GM12878 (cell line): ENCODE results near the gene MAPK9. TPM values are rescaled to one million over a fixed set of nuclear protein-coding genes. Genes with fewer than 3 reads are reported as not detected.

Experiments
- ATAC-seq: fragments of 200-7000 bp; cut with Tn5 transposase; 3 replicates; pipeline ENCODE4 v1.9.1; 2020; ENCODE audit warnings: mild to moderate bottlenecking, moderate library complexity
- BruUV-seq: library from RNA; stranded (reverse); fragments of 400-500 nt; replicated peaks from 2 replicates; lab custom pipeline; 2021; lab: Mats Ljungman, UMichigan
- CTCF ChIA-PET: fragments of 300-600 bp; sonication (Branson Sonifier 250); formaldehyde crosslinking; extraction: SDS; loops from one replicate; lab custom pipeline; 2021; ENCODE audit warnings: inconsistent platforms; lab: Yijun Ruan, JAX
- POLR2A ChIA-PET: fragments of 350-600 bp; formaldehyde crosslinking; extraction: SDS; loops from one replicate; lab custom pipeline; 2021; ENCODE audit warnings: inconsistent platforms; lab: Charles Lee
- RAD21 ChIA-PET: fragments of 300-600 bp; sonication (Branson Sonifier 250); formaldehyde crosslinking; loops from one replicate; lab custom pipeline; 2023; ENCODE audit warnings: antibody characterized with exemption; ENCODE audit not compliant: unreplicated experiment; lab: Charles Lee
- SMC1A ChIA-PET: fragments of 300-600 bp; sonication (Branson Sonifier 250); formaldehyde crosslinking; loops from one replicate; lab custom pipeline; 2023; ENCODE audit not compliant: unreplicated experiment, uncharacterized antibody; lab: Charles Lee
- DNase-seq: peaks from one replicate; pipeline ENCODE4 v3.0.0-alpha.2; 2011; ENCODE audit warnings: low read depth, low spot score
- FAIRE-seq: peaks from 3 replicates; lab custom pipeline; 2011; peaks lifted over from hg19 to GRCh38; lab: Jason Lieb, UNC
- H2AFZ ChIP-seq: 2 replicates; pipeline ENCODE4 v1.6.0; 2011; ENCODE audit warnings: low read depth, low read length, control low read depth; ENCODE audit not compliant: control insufficient read depth
- H3K27ac ChIP-seq: 2 replicates; pipeline ENCODE4 v1.5.1; 2011; ENCODE audit warnings: control low read depth; ENCODE audit not compliant: control insufficient read depth, insufficient read depth
- H3K27me3 ChIP-seq, 2 experiments: replicated peaks in 1 of 2; 2 replicates each; pipeline versions ENCODE4 v1.6.0 to v1.6.1; 2011; ENCODE audit warnings: low read length in 1 of 2; ENCODE audit not compliant: control insufficient read depth in 2 of 2, insufficient read depth in 2 of 2
- H3K36me3 ChIP-seq, 2 experiments: 2 replicates each; pipeline ENCODE4 v1.5.1; 2011; ENCODE audit warnings: low read length in 1 of 2; ENCODE audit not compliant: control insufficient read depth in 2 of 2, insufficient read depth in 2 of 2
- H3K4me1 ChIP-seq: 2 replicates; pipeline ENCODE4 v1.6.1; 2011; ENCODE audit warnings: mild to moderate bottlenecking, low read length, moderate library complexity, mixed read lengths; ENCODE audit not compliant: control insufficient read depth, insufficient read depth
- H3K4me2 ChIP-seq: 2 replicates; pipeline ENCODE4 v1.6.0; 2011; ENCODE audit warnings: control low read depth; ENCODE audit not compliant: control insufficient read depth, insufficient read depth
- H3K4me3 ChIP-seq: fragments of 200-600 bp; sonication (generic); 2 replicates; pipeline ENCODE4 v1.5.1; 2016
- H3K79me2 ChIP-seq: 2 replicates; pipeline ENCODE4 v1.6.0; 2011; ENCODE audit warnings: low read length; ENCODE audit not compliant: control insufficient read depth, insufficient read depth
- H3K9ac ChIP-seq: 2 replicates; pipeline ENCODE4 v1.8.0; 2011; ENCODE audit warnings: low read length, control low read depth, mixed read lengths; ENCODE audit not compliant: control insufficient read depth, insufficient read depth
- H3K9me3 ChIP-seq: replicated peaks from 3 replicates; pipeline ENCODE4 v1.5.1; 2011; ENCODE audit warnings: mild to moderate bottlenecking, low read length; ENCODE audit not compliant: control insufficient read depth, insufficient read depth
- H4K20me1 ChIP-seq: 2 replicates; pipeline ENCODE4 v1.6.0; 2011; ENCODE audit not compliant: control insufficient read depth, insufficient read depth
- ATF7 ChIP-seq: fragments of 450-650 bp; IDR thresholded peaks from 2 replicates; pipeline ENCODE4 v1.6.1; 2016; ENCODE audit warnings: low read depth, mild to moderate bottlenecking
- CHD2 ChIP-seq: IDR thresholded peaks from 2 replicates; pipeline ENCODE4 v1.6.1; 2011; ENCODE audit warnings: low read depth, low read length, improper control_type of control experiment, borderline replicate concordance
- CREM ChIP-seq: IDR thresholded peaks from 2 replicates; pipeline ENCODE4 v1.6.1; 2014; ENCODE audit warnings: antibody characterized with exemption, low read depth
- EED ChIP-seq: sonication (generic); IDR thresholded peaks from 2 replicates; pipeline ENCODE4 v1.6.1; 2016; ENCODE audit warnings: antibody characterized with exemption, low read depth
- FOXM1 ChIP-seq: IDR thresholded peaks from 2 replicates; pipeline ENCODE4 v1.6.1; 2012; ENCODE audit warnings: low read depth, mild to moderate bottlenecking, inconsistent platforms, low read length, moderate library complexity
- GATAD2B ChIP-seq: fragments of 450-650 bp; conservative IDR thresholded peaks from 2 replicates; pipeline ENCODE4 v1.6.1; 2017; ENCODE audit warnings: low read depth, mild to moderate bottlenecking, moderate library complexity
- MYC ChIP-seq: IDR thresholded peaks from 2 replicates; pipeline ENCODE4 v1.6.1; 2011; ENCODE audit warnings: mild to moderate bottlenecking, low read length, moderate library complexity, inconsistent platforms; ENCODE audit not compliant: insufficient read depth, insufficient replicate concordance, insufficient read length, severe bottlenecking
- NBN ChIP-seq: fragments of 450-650 bp; IDR thresholded peaks from 2 replicates; pipeline ENCODE4 v1.6.1; 2016
- NFIC ChIP-seq: IDR thresholded peaks from 2 replicates; pipeline ENCODE4 v1.6.1; 2012; ENCODE audit warnings: low read depth, mild to moderate bottlenecking, inconsistent platforms, low read length, moderate library complexity
- NFYA ChIP-seq: IDR thresholded peaks from 2 replicates; pipeline ENCODE4 v1.6.1; 2011; ENCODE audit warnings: low read depth, mild to moderate bottlenecking, low read length, improper control_type of control experiment, borderline replicate concordance
- SPI1 ChIP-seq: IDR thresholded peaks from 2 replicates; pipeline ENCODE4 v1.6.1; 2011; ENCODE audit warnings: low read depth, mild to moderate bottlenecking, low read length, moderate library complexity, borderline replicate concordance; ENCODE audit not compliant: insufficient read depth
- ZNF24 ChIP-seq: fragments of 450-650 bp; IDR thresholded peaks from 2 replicates; pipeline ENCODE4 v1.6.1; 2017; ENCODE audit warnings: antibody characterized with exemption, mild to moderate bottlenecking
- ZNF622 ChIP-seq: fragments of 450-650 bp; IDR thresholded peaks from 2 replicates; pipeline ENCODE4 v1.6.1; 2017; ENCODE audit warnings: mild to moderate bottlenecking, inconsistent platforms
- ZZZ3 ChIP-seq: IDR thresholded peaks from 2 replicates; pipeline ENCODE4 v1.6.1; 2011; ENCODE audit warnings: low read depth; ENCODE audit not compliant: control insufficient read depth, insufficient read length
- WGBS: methylation state at CpG from one replicate; pipeline ENCODE4 v1.1.6; 2016; ENCODE audit warnings: low lambda C conversion rate; ENCODE audit not compliant: insufficient replicate concordance, insufficient coverage; ENCODE audit errors: missing lambda C conversion rate; 5-methylcytosine and 5-hydroxymethylcytosine counted together
- in situ Hi-C: fragments of 300-500 bp; cut with MboI; formaldehyde crosslinking; loops from 9 replicates; pipeline ENCODE4 v1.14.3; 2018; ENCODE audit warnings: mixed read lengths
- intact Hi-C: fragments of 100-400 bp; cut with micrococcal nuclease; formaldehyde crosslinking; loops from one replicate; pipeline ENCODE4 v1.14.2; 2022; ENCODE audit not compliant: unreplicated experiment
- polyA plus RNA-seq, 11 experiments: library from polyadenylated mRNA; depleted of rRNA in 4 of 11; unstranded in 6 of 11; stranded (reverse) in 5 of 11; fragments of >200 nt; fragmentation: Nextera tagmentation in 4 of 11; fragmentation: Illumina TruSeq in 1 of 11; extraction: Ambion mirVana in 4 of 11; extraction: Trizol in 1 of 11; gene quantifications; 1 replicate in 1 of 11; 2 replicates in 10 of 11; pipeline versions ENCODE4 v1.2.1 to v1.2.3, GENCODE V29; 2011 to 2016; ENCODE audit warnings: inconsistent platforms in 2 of 11, missing spikeins in 2 of 11, low read depth in 1 of 11
- total RNA-seq, 4 experiments: library from RNA; depleted of rRNA in 3 of 4; stranded (reverse); fragments of >200 nt in 3 of 4; fragmentation: Illumina TruSeq in 1 of 4; extraction: Trizol in 1 of 4; gene quantifications; 2 replicates each; pipeline versions ENCODE4 v1.2.1 to v1.2.3, GENCODE V29; 2013 to 2021
- TF ChIP-seq, protein P1 (sequence below): fragments of 450-650 bp; formaldehyde crosslinking; IDR thresholded peaks from 2 replicates; pipeline ENCODE4 v1.5.0; 2022; ENCODE audit warnings: mild to moderate bottlenecking, missing genetic modification characterization
- TF ChIP-seq, protein P2 (sequence below): IDR thresholded peaks from 2 replicates; pipeline ENCODE4 v1.6.1; 2011; ENCODE audit warnings: low read depth, mild to moderate bottlenecking, low read length, moderate library complexity, borderline replicate concordance; ENCODE audit errors: extremely low read depth
- TF ChIP-seq, protein P3 (sequence below): fragments of 450-650 bp; IDR thresholded peaks from 2 replicates; pipeline ENCODE4 v1.6.1; 2017; ENCODE audit warnings: borderline replicate concordance
- TF ChIP-seq, protein P4 (sequence below): fragments of 450-650 bp; IDR thresholded peaks from 2 replicates; pipeline ENCODE4 v1.6.1; 2017; ENCODE audit warnings: low read depth, mild to moderate bottlenecking, moderate library complexity

Gene MAPK9
- total and polyA plus RNA-seq, 10 of the 15 experiments (the other 5 are each of a cell fraction or from before 2014, with no cell fraction given): 2.1 to 52.9 (median 21.7) TPM

DNA sequence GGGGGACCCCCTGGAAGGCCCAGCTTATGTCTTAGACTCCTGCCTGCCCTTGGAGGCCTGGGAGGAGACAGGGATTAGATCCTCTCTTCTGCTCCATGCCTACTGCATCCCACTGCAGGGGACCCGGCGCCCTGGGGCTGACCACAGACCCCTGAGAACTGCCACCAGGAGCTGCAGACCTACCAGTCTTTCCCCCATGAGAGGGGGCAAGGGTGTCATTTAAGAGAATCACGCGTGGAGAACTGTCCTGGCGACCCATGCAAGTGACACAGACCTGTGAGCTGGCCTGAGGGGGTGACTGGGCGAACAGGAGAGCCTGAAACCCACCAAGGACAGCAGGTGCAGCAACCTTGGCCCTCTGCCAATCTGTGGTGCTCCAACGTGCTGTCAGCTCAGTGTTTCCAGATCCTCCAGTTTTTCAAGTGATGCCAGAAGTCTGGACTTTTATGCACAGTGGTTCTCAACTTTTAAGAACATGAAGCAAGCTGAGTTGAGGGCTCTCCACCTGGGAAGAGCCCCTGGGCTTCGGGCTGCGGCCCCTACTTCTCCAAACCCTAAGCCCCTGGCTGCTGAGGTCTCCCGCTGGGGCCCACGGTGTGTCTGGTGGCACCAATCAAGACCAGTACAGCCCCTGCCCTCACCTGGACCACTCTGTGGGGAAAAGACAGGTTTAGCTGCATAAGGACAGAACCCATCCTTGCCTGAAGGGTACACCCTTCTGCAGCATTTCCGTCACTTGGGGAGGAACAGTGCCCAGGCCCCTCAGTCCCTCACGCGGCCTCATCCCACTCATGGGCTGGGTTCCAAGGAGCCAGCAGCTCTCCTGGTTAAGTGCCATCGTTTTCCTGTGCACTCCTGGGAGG lies 43.1 kb upstream of the MAPK9 start:
- Histone ChIP-seq H3K4me1 (no peaks in the 10 kb centered on the region), H3K27ac (no peak overlapping the region), H3K4me3 (no peak overlapping the region), H4K20me1 (no peaks in the 10 kb centered on the region), H3K4me2 (no peak overlapping the region), H3K79me2 (no peaks in the 10 kb centered on the region), H3K36me3 (no peaks in the 10 kb centered on the region), H3K27me3 (no peaks in the 10 kb centered on the region), H3K9ac (no peak overlapping the region), H2AFZ (no peak overlapping the region), H3K9me3 (no peaks in the 10 kb centered on the region)
- DNase-seq: no peak
- TF ChIP-seq GATAD2B: no peak
- TF ChIP-seq NFIC: no peak
- TF ChIP-seq, protein P1, sequence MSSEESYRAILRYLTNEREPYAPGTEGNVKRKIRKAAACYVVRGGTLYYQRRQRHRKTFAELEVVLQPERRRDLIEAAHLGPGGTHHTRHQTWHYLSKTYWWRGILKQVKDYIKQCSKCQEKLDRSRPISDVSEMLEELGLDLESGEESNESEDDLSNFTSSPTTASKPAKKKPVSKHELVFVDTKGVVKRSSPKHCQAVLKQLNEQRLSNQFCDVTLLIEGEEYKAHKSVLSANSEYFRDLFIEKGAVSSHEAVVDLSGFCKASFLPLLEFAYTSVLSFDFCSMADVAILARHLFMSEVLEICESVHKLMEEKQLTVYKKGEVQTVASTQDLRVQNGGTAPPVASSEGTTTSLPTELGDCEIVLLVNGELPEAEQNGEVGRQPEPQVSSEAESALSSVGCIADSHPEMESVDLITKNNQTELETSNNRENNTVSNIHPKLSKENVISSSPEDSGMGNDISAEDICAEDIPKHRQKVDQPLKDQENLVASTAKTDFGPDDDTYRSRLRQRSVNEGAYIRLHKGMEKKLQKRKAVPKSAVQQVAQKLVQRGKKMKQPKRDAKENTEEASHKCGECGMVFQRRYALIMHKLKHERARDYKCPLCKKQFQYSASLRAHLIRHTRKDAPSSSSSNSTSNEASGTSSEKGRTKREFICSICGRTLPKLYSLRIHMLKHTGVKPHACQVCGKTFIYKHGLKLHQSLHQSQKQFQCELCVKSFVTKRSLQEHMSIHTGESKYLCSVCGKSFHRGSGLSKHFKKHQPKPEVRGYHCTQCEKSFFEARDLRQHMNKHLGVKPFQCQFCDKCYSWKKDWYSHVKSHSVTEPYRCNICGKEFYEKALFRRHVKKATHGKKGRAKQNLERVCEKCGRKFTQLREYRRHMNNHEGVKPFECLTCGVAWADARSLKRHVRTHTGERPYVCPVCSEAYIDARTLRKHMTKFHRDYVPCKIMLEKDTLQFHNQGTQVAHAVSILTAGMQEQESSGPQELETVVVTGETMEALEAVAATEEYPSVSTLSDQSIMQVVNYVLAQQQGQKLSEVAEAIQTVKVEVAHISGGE (CRISPR knock-in tag): no peak
- TF ChIP-seq ZNF622: no peak
- no peak for TF ChIP-seq ZZZ3
- TF ChIP-seq, protein P2, sequence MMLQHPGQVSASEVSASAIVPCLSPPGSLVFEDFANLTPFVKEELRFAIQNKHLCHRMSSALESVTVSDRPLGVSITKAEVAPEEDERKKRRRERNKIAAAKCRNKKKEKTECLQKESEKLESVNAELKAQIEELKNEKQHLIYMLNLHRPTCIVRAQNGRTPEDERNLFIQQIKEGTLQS: no peak
- no peak for TF ChIP-seq ZNF24
- no peak for TF ChIP-seq NFYA
- TF ChIP-seq FOXM1: no peak
- TF ChIP-seq MYC: no peak
- TF ChIP-seq ATF7: no peak
- TF ChIP-seq CHD2: no peak
- TF ChIP-seq CREM: no peak
- TF ChIP-seq, protein P3, sequence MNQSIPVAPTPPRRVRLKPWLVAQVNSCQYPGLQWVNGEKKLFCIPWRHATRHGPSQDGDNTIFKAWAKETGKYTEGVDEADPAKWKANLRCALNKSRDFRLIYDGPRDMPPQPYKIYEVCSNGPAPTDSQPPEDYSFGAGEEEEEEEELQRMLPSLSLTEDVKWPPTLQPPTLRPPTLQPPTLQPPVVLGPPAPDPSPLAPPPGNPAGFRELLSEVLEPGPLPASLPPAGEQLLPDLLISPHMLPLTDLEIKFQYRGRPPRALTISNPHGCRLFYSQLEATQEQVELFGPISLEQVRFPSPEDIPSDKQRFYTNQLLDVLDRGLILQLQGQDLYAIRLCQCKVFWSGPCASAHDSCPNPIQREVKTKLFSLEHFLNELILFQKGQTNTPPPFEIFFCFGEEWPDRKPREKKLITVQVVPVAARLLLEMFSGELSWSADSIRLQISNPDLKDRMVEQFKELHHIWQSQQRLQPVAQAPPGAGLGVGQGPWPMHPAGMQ: no peak
- TF ChIP-seq NBN: no peak
- no peak for TF ChIP-seq EED
- TF ChIP-seq, protein P4, sequence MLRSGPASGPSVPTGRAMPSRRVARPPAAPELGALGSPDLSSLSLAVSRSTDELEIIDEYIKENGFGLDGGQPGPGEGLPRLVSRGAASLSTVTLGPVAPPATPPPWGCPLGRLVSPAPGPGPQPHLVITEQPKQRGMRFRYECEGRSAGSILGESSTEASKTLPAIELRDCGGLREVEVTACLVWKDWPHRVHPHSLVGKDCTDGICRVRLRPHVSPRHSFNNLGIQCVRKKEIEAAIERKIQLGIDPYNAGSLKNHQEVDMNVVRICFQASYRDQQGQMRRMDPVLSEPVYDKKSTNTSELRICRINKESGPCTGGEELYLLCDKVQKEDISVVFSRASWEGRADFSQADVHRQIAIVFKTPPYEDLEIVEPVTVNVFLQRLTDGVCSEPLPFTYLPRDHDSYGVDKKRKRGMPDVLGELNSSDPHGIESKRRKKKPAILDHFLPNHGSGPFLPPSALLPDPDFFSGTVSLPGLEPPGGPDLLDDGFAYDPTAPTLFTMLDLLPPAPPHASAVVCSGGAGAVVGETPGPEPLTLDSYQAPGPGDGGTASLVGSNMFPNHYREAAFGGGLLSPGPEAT: no peak
- no peak for TF ChIP-seq SPI1
- no peak for FAIRE-seq
- ChIA-PET POLR2A (no interaction called here), SMC1A (no interaction called here), CTCF (no interaction called here), RAD21 (interaction anchor here (1.2 kb wide), 1 partner anchor 41 kb away, joined by 3 read pairs; no protein-coding TSS in a partner anchor)
- no TSS peak for BruUV-seq
- intact Hi-C loops (no loop called here), in situ Hi-C loops (no loop called here)
- WGBS: 30% methylated on average over 15 of the region's 15 CpGs
- no peak for ATAC-seq
